GM19372 (cell line): ENCODE measurements around the gene DDX19B.
"Not testable (repeated sequence)": the region's sequence is repeated elsewhere in the genome, so short reads cannot be mapped to it uniquely, and the experiment has no call there.

ENCODE experiments used
- ATAC-seq: cut with Tn5 transposase; IDR thresholded peaks from one replicate; pipeline ENCODE4 v1.9.1; 2021; ENCODE audit warnings: mild to moderate bottlenecking, low read depth, moderate library complexity; ENCODE audit not compliant: unreplicated experiment

Gene DDX19B

DNA sequence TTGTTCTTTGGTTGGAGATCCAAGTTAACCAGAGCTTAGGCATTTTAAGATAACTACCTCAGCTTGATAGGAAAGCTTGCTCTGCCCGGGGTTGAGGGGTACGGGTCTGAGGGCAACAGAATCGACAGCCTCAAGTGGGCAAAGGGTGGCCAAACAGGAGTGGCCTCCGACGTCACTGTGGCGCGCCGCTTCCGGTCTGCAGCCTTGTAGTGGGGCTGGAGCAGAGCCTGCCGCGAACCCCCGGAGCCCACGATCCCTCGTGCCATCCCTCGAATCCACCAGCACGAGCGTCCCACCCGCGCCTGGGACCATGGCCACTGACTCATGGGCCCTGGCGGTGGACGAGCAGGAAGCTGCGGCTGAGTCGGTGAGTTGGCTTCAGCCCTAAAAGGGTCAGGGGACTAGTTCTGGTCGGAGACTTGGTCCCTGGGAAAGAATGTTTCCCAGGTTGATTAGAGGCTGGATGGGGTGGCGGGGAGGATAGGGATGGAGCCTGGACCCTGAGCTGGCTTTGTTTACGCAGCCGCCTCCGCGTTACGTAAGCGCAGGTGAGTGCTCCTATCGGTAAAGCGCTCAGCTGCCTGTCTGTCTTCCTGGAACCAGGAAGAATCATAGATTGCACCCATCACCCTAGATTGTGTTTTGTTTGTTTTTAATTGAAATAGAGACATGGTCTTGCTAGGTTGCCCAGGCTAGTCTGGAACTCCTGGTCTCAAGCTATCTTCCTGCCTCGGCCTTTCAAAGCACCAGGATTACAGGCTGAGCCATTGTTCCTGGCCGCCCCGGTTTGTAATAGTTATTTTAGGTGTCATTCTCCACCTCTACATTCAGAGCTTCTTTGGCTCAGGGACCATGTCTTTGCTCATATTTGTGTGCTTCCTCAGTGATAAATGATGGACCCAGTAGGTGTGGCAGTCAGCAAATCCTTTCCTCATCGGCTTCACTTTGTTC, at the start of gene DDX19B:
TSS of gene DDX19B (plus strand) at position 199 of the 951 bp plus-strand sequence. CDS start at position 311, 112 bp downstream.
- ATAC-seq: peak; percentile 86

- ATAC-seq: not testable (repeated sequence)
Measured at GRCh38 chr16:70249697-70250096, 49.3 kb upstream of the DDX19B start.

DNA sequence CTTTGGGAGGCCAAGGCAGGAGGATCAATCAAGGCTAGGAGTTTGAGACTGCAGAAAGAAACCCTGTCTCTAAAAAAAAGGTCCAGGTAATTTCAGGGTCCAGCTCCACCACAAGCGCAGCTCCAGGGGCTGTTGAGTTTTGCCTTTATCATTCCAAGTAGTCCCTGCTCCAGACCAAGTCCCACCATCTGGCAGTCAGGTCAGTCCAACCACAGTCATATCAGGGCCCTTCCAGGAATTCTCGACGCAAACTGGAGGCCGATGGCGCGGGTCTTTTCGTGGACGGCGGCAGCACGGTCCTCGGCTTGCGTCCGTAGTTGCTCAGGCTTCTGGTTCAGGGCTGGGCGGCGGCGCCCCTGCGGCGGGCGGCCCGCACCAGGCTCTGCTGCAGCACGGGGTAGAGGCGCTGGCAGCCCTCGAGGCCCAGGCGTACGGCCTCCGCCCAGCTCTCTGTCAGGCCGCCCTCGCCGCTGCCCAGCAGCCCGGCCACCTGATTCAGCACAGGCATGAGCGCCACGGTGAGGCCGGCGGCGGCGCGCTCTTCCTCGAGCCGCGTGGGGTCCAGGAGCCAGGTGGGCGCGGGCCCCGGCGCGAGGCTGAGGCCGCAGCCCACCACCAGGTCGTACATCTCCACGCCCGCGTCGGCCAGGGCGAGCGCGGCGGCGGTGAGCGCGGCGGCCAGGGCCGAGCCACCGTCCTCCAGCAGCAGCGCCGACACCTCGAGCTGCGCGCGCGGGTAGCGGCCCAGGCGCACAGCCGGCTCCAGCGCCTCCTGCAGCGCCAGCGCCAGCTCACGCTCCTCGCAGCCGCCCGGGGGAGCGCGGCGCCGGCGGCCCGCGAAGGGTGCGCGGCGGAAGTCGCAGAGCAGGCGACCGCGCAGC, 48.0 kb upstream of the DDX19B start:
- peak; percentile 46 for ATAC-seq

GRCh38 chr16:70251629-70252354, 47.2 kb upstream of the DDX19B start, which contains the start of gene EXOSC6:
EXOSC6 (minus strand) TSS chr16:70251940; CDS start chr16:70251900, 40 bp downstream.
- ATAC-seq: peak; percentile 83

GRCh38 chr16:70252355-70252988, 46.5 kb upstream of the DDX19B start:
- ATAC-seq: no peak

- ATAC-seq: no peak
Measured at GRCh38 chr16:70253291-70254106, 45.5 kb upstream of the DDX19B start.

GRCh38 chr16:70254180-70254964, 44.6 kb upstream of the DDX19B start:
- no peak for ATAC-seq

- ATAC-seq: no peak
Measured at GRCh38 chr16:70254965-70255286, 44.1 kb upstream of the DDX19B start.

DNA sequence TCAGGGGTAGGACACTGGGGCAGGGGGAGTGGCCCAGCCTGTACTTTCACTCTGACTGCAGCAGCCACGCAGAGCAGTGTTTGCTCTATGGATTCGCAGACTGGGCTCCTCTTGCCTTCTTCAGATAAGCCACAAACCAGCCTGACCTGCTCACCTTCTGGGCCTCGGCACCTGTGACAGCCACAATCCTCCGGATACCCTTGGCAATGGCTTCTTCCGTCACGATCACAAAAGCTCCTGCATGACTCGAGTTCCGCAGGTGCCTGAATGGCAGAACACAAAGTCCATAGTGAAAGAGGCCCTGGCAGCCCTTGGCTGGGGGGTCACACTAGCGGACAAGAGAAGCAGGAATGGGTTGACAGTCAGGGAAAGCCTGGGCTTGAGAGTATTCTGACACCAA, 43.4 kb upstream of the DDX19B start:
- no peak for ATAC-seq

DNA sequence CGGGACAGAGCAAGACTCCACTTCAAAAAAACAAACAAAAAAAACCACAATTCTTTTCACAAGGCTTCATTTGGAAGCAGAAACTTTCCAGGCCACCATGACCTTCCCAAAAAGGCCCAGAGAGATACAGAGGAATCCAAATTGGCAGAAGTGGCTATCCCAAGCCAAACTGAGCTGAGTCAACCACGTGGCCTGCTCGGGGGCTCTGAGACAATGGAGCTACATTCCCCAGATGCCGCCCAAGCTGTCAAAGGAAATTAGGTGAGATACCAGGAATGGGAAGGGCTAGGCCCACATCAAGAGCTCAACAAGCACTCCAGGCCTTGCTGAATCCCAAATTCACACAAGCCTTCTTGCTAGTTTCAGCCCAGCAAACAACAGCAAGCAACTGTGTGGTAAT, 41.6 kb upstream of the DDX19B start:
- ATAC-seq: no peak

DNA sequence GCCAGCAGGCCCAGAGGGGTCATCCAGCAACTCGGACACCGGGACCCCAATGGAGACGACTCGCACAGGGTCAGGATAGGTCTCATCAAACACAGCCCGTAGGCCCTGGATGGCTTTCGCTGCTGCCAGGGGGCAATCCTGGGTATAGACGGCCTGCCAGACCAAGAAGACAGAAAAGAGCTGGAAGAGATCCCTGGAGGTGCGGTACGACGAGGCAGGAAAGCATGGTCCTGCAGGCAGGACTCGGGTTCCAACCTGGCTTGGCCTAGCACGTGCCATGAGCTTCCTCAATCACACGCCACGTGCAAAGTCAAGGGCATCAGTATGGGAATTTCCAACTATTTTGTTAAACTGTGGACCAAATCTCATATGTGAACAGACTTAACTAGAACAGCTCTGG, 40.9 kb upstream of the DDX19B start:
- ATAC-seq: no peak

GRCh38 chr16:70258946-70259345, 40.0 kb upstream of the DDX19B start:
- no peak for ATAC-seq

GRCh38 chr16:70259903-70260302, 39.1 kb upstream of the DDX19B start:
- not testable (repeated sequence) for ATAC-seq

- ATAC-seq: no peak
Measured at GRCh38 chr16:70267516-70267915, 31.5 kb upstream of the DDX19B start.

- ATAC-seq: not testable (repeated sequence)
Measured at GRCh38 chr16:70267922-70268321, 31.1 kb upstream of the DDX19B start.

DNA sequence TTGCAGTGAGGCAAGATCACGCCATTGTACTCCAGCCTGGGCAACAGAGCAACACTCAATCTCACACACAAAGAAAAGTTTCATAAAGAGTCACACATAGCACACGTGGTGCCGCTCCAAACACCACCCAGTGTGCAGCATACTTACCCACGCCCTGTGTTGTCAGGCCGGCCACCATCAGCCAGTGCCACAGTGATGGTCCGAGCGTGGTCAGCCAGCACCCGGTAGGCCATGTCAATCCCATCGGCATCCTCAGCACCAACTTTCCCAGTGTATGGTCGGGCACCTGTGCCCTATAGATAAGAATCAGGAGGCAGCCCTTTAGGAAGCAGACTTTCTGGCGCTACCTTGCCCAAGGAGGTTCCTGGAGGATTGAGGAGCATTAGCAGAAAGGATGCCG, 29.5 kb upstream of the DDX19B start:
- no peak for ATAC-seq

- ATAC-seq: no peak
Measured at GRCh38 chr16:70270176-70270575, 28.8 kb upstream of the DDX19B start.

- no peak for ATAC-seq
Measured at GRCh38 chr16:70271696-70272095, 27.3 kb upstream of the DDX19B start.
